ENCODE measurements around the gene VPS16.

DNA sequence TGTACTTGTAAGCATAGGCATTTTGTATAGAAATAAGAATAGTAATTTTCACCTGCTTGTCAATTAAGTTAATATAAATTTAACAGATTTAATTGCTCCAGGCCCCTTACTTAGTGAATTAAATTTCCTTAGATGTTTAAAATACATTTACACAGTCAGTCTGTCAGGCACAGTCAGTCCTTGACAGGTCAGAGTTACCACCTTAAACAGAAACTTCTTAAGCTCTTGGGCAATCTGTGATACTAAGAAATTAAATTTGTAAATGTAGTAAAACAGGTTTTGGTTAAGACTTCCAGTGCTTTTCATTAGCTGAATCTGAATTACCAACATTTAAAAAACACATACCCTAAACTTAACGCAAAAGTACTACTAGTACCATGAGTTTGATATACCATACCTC, 48.7 kb downstream of the VPS16 start:
- TF ChIP-seq, protein P1, sequence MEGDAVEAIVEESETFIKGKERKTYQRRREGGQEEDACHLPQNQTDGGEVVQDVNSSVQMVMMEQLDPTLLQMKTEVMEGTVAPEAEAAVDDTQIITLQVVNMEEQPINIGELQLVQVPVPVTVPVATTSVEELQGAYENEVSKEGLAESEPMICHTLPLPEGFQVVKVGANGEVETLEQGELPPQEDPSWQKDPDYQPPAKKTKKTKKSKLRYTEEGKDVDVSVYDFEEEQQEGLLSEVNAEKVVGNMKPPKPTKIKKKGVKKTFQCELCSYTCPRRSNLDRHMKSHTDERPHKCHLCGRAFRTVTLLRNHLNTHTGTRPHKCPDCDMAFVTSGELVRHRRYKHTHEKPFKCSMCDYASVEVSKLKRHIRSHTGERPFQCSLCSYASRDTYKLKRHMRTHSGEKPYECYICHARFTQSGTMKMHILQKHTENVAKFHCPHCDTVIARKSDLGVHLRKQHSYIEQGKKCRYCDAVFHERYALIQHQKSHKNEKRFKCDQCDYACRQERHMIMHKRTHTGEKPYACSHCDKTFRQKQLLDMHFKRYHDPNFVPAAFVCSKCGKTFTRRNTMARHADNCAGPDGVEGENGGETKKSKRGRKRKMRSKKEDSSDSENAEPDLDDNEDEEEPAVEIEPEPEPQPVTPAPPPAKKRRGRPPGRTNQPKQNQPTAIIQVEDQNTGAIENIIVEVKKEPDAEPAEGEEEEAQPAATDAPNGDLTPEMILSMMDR (IDR thresholded peaks at IDR 0.05 in 2 of 3, conservative IDR thresholded peaks at IDR 0.05 in 1 of 3; ENCODE audit: borderline replicate concordance in 1 of 3, insufficient read depth in 1 of 3, low read depth in 2 of 3, low read length in 2 of 3), result no peak
- TF ChIP-seq POLR2AphosphoS5 (IDR thresholded peaks at IDR 0.05; ENCODE audit: low read depth, low read length), result no peak
- TF ChIP-seq POLR2A (IDR thresholded peaks at IDR 0.05; ENCODE audit: borderline replicate concordance, extremely low read depth, insufficient read depth, insufficient read length), result no peak
- no peak for TF ChIP-seq RAD21 (IDR thresholded peaks at IDR 0.05; ENCODE audit: low read depth)
- no peak for TF ChIP-seq EZH2phosphoT487 (IDR thresholded peaks at IDR 0.05; ENCODE audit: borderline replicate concordance)
- no peak for TF ChIP-seq FOSL1 (IDR thresholded peaks at IDR 0.05; ENCODE audit: low read depth)
